SH-SY5Y (cell line): ENCODE results near the gene RFTN2.

ENCODE experiments used
- GATA2 ChIP-seq: IDR thresholded peaks from 2 replicates; pipeline ENCODE4 v1.6.1; 2011; ENCODE audit warnings: mild to moderate bottlenecking, low read depth, low read length
- GATA3 ChIP-seq: IDR thresholded peaks from 2 replicates; pipeline ENCODE4 v1.6.1; 2011; ENCODE audit warnings: low read depth, mild to moderate bottlenecking, low read length, moderate library complexity

The RFTN2 gene

GRCh38 chr2:197577446-197577845 is 97.9 kb downstream of the RFTN2 start:
- TF ChIP-seq GATA2: no peak
- no peak for TF ChIP-seq GATA3

- no peak for TF ChIP-seq GATA2
- TF ChIP-seq GATA3: no peak
Observed at GRCh38 chr2:197576631-197577030, 98.8 kb downstream of the RFTN2 start.

DNA sequence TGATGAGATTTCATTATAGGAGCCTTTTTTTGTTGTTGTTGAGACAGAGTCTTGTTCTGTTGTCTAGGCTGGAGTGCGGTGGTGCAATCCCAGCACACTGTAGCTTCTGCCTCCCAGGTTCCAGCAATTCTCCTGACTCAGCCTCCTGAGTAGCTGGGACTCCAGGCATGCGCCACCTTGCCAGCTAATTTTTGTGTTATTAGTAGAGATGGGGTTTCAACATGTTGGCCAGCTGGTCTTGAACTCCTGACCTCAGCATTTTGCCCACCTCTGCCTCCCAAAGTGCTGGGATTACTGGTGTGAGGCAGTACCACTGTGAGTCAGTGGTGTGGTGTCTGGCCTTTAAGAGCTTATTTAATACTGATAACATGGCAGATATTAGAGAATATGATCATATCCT is 99.4 kb downstream of the RFTN2 start:
- no peak for TF ChIP-seq GATA3
- no peak for TF ChIP-seq GATA2

GRCh38 chr2:197573608-197574007 is 101.8 kb downstream of the RFTN2 start:
- TF ChIP-seq GATA2 (no peak), GATA3 (no peak)

DNA sequence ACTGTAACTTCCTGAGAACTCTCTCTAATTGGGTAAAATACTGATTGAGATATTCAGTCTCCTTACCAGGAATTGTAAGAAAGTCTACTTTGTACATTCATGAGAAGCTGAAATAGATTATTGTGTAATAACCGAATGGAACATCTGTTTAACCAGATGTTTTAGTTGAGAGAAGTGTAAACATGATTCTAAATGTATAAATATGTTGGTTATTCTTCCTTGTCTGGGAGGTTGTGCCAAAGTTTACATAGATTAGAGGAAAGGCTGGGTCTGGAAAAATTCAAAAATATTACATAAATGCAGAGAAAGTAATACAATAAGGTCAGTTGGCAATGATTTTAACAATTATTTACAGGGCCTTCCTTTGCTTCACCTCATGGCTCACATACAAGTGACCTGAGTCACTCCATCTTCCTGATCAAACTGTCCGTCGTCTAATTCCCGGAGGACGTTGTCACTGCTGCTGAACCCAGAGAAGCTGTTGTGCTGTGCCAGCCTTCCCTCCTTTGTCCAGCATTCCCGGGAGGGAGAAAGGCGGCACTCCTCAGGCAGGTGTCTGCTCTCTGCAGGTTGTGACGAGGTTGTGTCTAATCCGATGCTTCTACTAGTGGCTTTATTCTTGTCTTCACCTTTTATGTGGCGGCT is 103.6 kb downstream of the RFTN2 start:
- TF ChIP-seq GATA2: no peak
- TF ChIP-seq GATA3: no peak

DNA sequence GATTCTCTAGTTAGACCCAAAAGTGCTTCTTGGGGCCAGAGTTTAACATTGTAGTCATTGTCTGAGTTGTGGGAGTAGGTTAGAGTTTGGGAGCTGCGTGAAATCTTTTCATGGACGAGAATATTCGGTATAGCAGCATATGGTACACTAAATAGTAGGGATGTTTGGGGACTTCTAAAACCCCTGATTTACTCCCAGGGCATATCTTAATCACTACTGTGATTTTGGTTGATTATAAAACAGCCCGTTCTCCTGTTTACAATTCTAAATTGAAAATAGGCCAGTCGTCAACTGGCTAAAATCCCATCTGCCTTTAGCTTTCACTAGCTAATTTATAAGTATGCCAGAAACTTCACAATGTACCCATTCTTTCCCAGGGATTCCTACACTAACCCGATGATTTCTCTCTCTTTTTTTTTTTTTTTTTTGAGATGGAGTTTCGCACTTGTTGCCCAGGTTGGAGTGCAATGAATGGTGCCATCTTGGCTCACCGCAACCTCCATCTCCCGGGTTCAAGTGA is 115.2 kb downstream of the RFTN2 start:
- TF ChIP-seq GATA2: no peak
- TF ChIP-seq GATA3: no peak

DNA sequence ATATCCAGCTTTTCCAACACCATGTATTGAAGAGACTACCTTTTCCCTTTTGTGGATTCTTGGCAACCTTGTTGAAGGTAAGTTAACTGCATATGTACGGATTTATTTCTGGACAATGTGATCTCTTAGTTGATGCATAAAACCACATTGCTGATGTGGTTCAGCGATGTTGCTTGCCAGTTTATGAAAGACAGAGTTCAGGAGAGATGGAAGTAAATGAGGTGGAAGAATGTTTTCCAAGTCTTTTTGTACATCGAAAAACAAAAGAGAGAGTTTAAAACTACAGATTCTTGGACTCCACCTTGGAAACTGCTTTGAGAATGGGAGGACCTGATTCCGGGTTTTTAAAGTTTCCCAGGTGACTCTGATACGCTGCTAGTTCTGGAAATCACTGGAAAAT is 115.7 kb downstream of the RFTN2 start:
- no peak for TF ChIP-seq GATA3
- no peak for TF ChIP-seq GATA2

DNA sequence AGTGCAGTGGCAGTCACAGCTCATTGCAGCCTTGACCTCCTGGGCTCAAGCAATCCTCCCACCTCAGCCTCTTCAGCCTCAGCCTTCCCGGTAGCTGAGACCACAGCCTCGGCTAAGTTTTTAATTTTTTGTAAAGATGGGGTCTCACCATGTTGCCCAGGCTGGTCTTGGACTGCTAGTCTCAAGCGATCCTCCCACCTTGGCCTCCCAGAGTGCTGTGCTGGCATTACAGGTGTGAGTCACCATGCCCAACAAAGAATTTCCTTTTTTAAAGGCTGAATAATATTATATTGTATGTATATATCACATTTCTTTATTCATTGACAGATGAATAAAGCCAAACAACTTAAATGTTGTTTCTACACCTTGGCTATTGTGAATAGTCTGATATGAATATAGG is 117.0 kb downstream of the RFTN2 start:
- TF ChIP-seq GATA2: no peak
- no peak for TF ChIP-seq GATA3

GRCh38 chr2:197556456-197556855 is 118.9 kb downstream of the RFTN2 start:
- TF ChIP-seq GATA2: no peak
- TF ChIP-seq GATA3: no peak

DNA sequence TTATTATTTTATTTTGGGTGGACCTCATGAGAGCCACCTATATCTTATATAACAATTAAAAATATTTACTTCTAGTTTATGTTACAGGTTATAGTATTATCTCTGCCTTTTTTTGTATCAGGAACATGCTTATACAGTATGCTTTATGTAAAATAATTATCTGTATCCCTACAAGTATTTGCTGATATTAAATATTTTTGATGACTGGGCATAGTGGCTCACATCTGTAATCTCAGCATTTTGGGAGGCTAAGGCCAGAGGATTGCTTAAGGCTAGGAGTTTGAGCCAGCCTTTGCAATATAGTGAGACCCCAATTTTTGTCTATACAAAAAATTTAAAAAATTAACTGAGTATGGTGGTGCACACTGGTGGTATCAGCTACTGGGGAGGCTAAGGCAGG is 119.9 kb downstream of the RFTN2 start:
- no peak for TF ChIP-seq GATA2
- TF ChIP-seq GATA3: no peak

DNA sequence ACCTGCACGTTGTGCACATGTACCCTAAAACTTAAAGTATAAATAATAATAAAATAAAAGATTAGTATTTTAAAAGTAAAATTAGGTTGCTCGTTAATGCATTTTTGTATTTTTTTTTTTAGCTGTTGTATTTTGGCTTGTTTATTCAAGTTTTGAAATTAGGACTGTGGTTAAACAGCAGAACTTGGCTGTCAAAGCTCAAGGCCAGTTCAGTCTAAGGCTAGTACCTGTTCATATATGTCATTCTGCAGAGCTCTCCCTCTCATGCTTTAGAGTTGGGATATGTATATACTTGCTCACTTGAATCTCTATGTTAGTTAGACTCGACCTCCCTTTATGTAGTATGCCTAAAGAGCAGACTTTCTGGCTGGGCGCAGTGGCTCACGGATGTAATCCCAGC is 126.8 kb downstream of the RFTN2 start:
- no peak for TF ChIP-seq GATA3
- no peak for TF ChIP-seq GATA2

DNA sequence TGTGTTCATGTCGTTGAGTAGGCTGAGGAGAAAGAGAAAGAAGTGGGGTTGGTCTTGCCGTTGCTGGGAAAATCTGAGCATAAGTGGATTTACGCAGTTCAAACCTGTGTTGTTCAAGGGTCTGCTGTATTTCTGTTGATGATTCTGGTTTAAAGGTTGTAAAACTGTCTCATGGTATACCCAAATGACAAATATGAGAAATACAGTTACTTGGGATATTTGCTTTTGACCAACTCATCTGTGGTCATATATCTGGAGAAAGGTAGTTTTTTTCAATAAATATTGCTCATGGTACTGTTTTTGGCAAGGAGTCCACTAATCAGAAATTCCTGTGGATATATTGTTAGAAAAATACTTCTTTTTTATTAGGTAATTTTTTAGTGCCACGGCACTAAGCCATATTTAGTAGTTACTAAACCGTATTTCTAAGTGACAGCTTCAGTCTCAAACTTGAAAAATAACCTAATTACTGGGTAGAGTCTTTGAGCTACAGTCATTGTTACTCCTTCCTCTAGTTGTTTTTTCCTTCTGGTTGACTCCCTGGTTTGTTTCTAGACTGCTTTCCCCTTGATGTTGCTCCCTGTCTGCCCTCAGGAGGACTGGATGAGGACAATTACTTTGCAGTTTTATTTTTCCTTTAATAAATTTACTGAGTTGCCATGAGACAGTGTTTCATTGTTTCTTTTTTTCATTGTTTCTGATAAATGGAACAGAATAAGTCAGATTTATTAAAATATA is 128.1 kb downstream of the RFTN2 start:
- TF ChIP-seq GATA2 (no peak), GATA3 (no peak)

DNA sequence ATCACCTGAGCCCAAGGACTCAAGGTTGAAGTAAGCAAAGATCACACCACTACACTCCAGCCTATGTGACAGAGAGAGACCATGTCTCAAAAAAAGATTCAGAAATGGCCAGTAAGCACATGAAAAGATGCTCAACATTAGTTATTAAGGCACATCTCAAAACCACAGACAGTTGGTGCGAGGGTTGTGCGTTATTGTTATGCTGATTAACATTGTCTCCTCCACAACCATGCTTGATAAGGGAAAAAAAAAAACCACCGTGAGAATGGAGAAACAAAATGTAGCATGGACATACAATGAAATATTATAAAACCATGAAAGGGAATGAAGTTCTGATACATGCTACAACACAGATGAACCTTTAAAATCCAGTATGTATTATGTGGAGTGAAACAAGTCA is 132.2 kb downstream of the RFTN2 start:
- TF ChIP-seq GATA2 (no peak), GATA3 (no peak)

DNA sequence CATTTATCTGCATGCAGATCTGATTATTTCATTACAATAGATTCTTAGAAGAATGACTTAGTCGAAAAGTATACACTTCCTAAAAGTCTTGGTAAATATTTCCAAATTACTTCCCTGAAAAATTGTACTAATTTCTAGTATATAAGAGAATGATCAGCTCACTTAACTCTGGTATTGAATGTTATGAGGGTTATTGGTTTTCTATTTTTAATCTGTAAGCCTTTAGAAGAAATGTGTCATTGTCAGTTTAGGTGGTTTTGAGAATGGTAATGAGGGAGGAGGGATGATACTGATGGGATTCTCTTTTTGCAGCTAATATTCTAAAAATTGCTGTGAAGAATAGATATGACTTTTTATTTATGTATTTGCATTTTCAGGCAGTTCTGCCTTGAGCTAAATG is 135.7 kb downstream of the RFTN2 start:
- TF ChIP-seq GATA2 (no peak), GATA3 (no peak)

GRCh38 chr2:197538412-197538811 is 137.0 kb downstream of the RFTN2 start:
- no peak for TF ChIP-seq GATA3
- no peak for TF ChIP-seq GATA2
